ENCODE measurements around the gene ITIH4.
"Not testable (repeated sequence)": the region's sequence is repeated elsewhere in the genome, so short reads cannot be mapped to it uniquely, and the experiment has no call there.

The ITIH4 gene

GRCh38 chr3:52783211-52783555 is 47.3 kb downstream of the ITIH4 start:
- no peak for DNase-seq (ENCODE audit: low read depth, low spot score)

GRCh38 chr3:52782412-52783210 is 47.9 kb downstream of the ITIH4 start:
- no peak for DNase-seq (ENCODE audit: low read depth, low spot score)

- no peak for DNase-seq (ENCODE audit: low read depth, low spot score)
Measured at GRCh38 chr3:52781741-52782140, 48.7 kb downstream of the ITIH4 start.

- no peak for DNase-seq (ENCODE audit: low read depth, low spot score)
Measured at GRCh38 chr3:52779837-52780585, 50.5 kb downstream of the ITIH4 start.

GRCh38 chr3:52779011-52779836 is 51.2 kb downstream of the ITIH4 start:
- DNase-seq (ENCODE audit: low read depth, low spot score), result no peak

GRCh38 chr3:52777959-52778805 is 52.3 kb downstream of the ITIH4 start:
- no peak for DNase-seq (ENCODE audit: low read depth, low spot score)

GRCh38 chr3:52777127-52777958 is 53.1 kb downstream of the ITIH4 start, which contains the start of gene ITIH1:
ITIH1 (plus strand) TSS chr3:52777599; CDS start chr3:52777616, 17 bp downstream.
- DNase-seq (ENCODE audit: low read depth, low spot score), result no peak

- not testable (repeated sequence) for DNase-seq (ENCODE audit: low read depth, low spot score)
Measured at GRCh38 chr3:52776486-52776885, 54.0 kb downstream of the ITIH4 start.

GRCh38 chr3:52775877-52776276 is 54.6 kb downstream of the ITIH4 start:
- DNase-seq (ENCODE audit: low read depth, low spot score), result no peak

GRCh38 chr3:52774901-52775864 is 55.3 kb downstream of the ITIH4 start:
- no peak for DNase-seq (ENCODE audit: low read depth, low spot score)

GRCh38 chr3:52774066-52774713 is 56.3 kb downstream of the ITIH4 start:
- no peak for DNase-seq (ENCODE audit: low read depth, low spot score)

- DNase-seq (ENCODE audit: low read depth, low spot score), result no peak
Measured at GRCh38 chr3:52773361-52774065, 57.0 kb downstream of the ITIH4 start.

- no peak for DNase-seq (ENCODE audit: low read depth, low spot score)
Measured at GRCh38 chr3:52771702-52772101, 58.8 kb downstream of the ITIH4 start.

- no peak for DNase-seq (ENCODE audit: low read depth, low spot score)
Measured at GRCh38 chr3:52771334-52771681, 59.2 kb downstream of the ITIH4 start.

- peak; percentile 58 for DNase-seq (ENCODE audit: low read depth, low spot score)
Measured at GRCh38 chr3:52770496-52771333, 59.8 kb downstream of the ITIH4 start, which contains the start of gene NEK4. NEK4 (minus strand) TSS chr3:52770940; CDS start chr3:52770746, 194 bp downstream.

- no peak for DNase-seq (ENCODE audit: low read depth, low spot score)
Measured at GRCh38 chr3:52769786-52770455, 60.6 kb downstream of the ITIH4 start.
